Measurements from ENCODE around the gene GAK. TPM values are rescaled to one million over a fixed set of nuclear protein-coding genes. Genes with fewer than 3 reads are reported as not detected.

The GAK gene
- total RNA-seq, 1 donor from 2014 or later: 147 TPM

DNA sequence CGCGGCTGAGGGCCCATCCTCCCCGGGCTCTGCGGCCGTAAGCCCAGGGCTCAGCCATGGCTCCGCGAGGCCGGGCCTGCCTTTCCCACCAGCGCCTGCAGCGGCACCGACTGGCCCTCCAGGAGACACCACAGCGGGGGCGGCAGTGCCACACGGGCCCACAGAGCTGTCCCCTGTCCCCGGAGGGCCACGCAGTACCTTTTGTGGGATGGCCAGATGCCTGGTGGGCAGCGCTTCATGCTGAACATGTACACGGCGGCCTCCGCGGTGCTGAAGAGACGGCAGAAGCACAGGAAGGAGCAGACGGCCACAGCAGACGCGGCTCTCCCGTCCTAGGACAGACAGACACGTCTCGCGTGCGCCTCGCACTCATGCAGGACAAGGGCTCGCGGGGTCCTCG, 50.4 kb downstream of the GAK start:
- no peaks in the 10 kb centered on the region for H3K9me3 Mint-ChIP-seq
- H3K36me3 Mint-ChIP-seq (ENCODE audit: low read depth): peaks cover 41% of the 10 kb centered on the region
- H3K4me1 Mint-ChIP-seq: peaks cover 27% of the 10 kb centered on the region
- H3K4me3 Mint-ChIP-seq: no peak overlapping the region
- intact Hi-C loops (cut with micrococcal nuclease): loop anchor here (5.0 kb wide), 1 partner anchor 139 kb away; no protein-coding TSS in a partner anchor
- peak overlapping the region; percentile 36 for H3K27ac Mint-ChIP-seq
- H3K27me3 Mint-ChIP-seq: no peaks in the 10 kb centered on the region
- no peak for DNase-seq

GRCh38 chr4:880684-881405, 51.3 kb downstream of the GAK start:
- Mint-ChIP-seq H3K27me3 (no peaks in the 10 kb centered on the region), H3K27ac (peak overlapping the region; percentile 97), H3K9me3 (no peaks in the 10 kb centered on the region), H3K4me3 (peak overlapping the region; percentile 82), H3K4me1 (peaks cover 27% of the 10 kb centered on the region), H3K36me3 (ENCODE audit: low read depth) (peaks cover 45% of the 10 kb centered on the region)
- intact Hi-C loops (cut with micrococcal nuclease): loop anchor here (5.0 kb wide), 1 partner anchor 139 kb away; no protein-coding TSS in a partner anchor
- no peak for DNase-seq

DNA sequence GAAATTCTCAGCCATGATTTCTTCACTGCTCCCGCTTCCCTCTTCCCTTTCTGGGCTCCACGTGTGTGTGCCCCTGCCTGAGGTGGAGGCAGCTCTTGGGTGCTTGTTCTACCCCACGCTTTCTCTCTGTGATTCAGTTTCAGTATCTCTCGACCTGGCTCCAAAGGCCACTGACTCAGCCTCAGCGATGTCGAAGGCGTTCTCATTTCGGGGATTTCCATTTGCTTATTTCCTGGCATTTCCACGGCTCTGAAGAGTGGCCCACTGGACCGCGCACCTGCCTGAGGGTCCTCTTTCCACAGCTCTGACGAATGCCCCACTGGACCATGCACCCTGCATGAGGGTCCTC, 52.4 kb downstream of the GAK start:
- Mint-ChIP-seq H3K4me1 (peaks cover 28% of the 10 kb centered on the region), H3K4me3 (peak overlapping the region; percentile 82), H3K36me3 (ENCODE audit: low read depth) (peaks cover 53% of the 10 kb centered on the region), H3K9me3 (no peaks in the 10 kb centered on the region), H3K27ac (peak overlapping the region; percentile 97), H3K27me3 (no peaks in the 10 kb centered on the region)
- intact Hi-C loops (cut with micrococcal nuclease): loop anchor here (1.0 to 5.0 kb wide), 7 partner anchors 45 to 137 kb away; partner anchors contain the start of genes CPLX1, DGKQ, GAK and IDUA
- peak; percentile 88 for DNase-seq

DNA sequence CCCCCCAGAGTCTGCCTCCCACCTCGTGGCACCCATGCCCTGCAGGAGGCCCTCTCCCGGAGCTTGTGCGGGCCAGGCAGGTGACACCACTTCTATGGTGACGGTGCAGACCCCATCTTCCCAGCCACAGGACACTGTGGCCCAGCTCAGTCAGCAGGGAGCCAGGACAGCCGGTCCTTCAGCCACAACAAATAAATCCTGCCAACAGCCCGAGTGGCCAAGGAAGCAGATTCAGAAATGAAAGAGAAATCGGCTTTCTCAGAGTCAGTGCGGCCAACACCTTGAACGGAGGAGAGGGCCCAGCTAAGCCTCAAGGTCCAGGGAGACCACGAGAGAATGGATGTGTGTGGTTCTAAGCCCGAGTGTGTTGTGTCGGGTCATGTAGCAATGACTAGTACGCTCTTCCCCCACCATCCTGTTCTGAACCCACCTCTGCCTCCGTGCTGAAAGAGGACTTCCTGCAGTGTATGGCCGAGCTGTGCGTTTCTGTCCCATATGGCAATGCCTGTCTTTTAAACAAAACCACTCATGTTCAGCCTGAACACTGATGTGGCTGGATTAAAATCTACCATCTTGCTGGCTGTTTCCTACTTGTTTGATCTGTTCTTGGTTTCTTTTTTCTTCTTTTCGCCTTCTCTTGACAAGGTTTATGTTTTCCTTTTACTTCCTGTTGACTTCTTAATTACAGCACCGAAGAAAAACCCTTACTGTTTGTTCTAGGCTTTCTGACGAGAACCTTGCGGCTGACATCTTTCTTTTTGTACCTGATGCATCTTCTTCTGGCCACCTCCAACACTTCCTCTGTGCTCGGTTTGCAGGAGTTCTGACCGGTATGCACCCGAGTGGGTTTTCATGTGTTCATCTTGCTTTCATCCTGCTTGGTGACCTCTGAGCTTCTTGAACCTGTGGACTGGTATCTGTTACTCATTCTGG, 53.1 kb downstream of the GAK start:
- peak overlapping the region; percentile 97 for H3K27ac Mint-ChIP-seq
- peaks cover 29% of the 10 kb centered on the region for H3K4me1 Mint-ChIP-seq
- intact Hi-C loops (cut with micrococcal nuclease): loop anchor here (1.0 to 5.0 kb wide), 6 partner anchors 45 to 108 kb away; partner anchors contain the start of genes CPLX1, DGKQ, GAK and IDUA
- no peaks in the 10 kb centered on the region for H3K27me3 Mint-ChIP-seq
- H3K4me3 Mint-ChIP-seq: peak overlapping the region; percentile 82
- peaks cover 57% of the 10 kb centered on the region for H3K36me3 Mint-ChIP-seq (ENCODE audit: low read depth)
- peak; percentile 83 for DNase-seq
- H3K9me3 Mint-ChIP-seq: no peaks in the 10 kb centered on the region

- no peak for DNase-seq
- peak overlapping the region; percentile 38 for H3K27ac Mint-ChIP-seq
- no peak overlapping the region for H3K4me3 Mint-ChIP-seq
- H3K27me3 Mint-ChIP-seq: no peaks in the 10 kb centered on the region
- H3K9me3 Mint-ChIP-seq: no peaks in the 10 kb centered on the region
- peaks cover 29% of the 10 kb centered on the region for H3K4me1 Mint-ChIP-seq
- peaks cover 65% of the 10 kb centered on the region for H3K36me3 Mint-ChIP-seq (ENCODE audit: low read depth)
- intact Hi-C loops (cut with micrococcal nuclease): loop anchor here (5.0 kb wide), 1 partner anchor 95 kb away; no protein-coding TSS in a partner anchor
Measured at GRCh38 chr4:877502-877901, 54.6 kb downstream of the GAK start.

DNA sequence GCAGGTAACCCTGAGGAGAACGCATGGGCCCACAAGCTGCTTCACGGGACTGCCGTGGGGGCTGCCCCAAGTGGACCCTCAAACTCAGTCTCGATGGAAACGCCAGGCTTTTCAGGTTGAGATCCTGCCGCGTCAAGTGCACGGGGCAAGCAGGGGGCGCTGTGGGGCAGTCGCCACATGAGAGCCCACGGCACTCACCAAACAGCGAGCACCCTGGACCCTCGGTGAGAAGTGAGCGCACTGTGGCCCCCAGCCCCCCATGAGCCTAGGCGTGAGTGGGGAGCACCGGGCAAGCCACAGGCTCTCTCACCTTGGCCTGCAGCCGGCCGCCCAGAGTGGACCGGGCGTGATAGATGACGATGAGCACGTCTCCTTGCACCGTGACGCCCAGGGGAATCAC, 55.3 kb downstream of the GAK start:
- no peak overlapping the region for H3K4me3 Mint-ChIP-seq
- intact Hi-C loops (cut with micrococcal nuclease): loop anchor here (5.0 kb wide), 1 partner anchor 94 kb away; no protein-coding TSS in a partner anchor

GRCh38 chr4:875818-876423, 56.2 kb downstream of the GAK start:
- H3K9me3 Mint-ChIP-seq: no peaks in the 10 kb centered on the region
- no peak for DNase-seq
- peaks cover 69% of the 10 kb centered on the region for H3K36me3 Mint-ChIP-seq (ENCODE audit: low read depth)
- H3K4me1 Mint-ChIP-seq: peaks cover 29% of the 10 kb centered on the region
- H3K27ac Mint-ChIP-seq: no peak overlapping the region
- H3K27me3 Mint-ChIP-seq: no peaks in the 10 kb centered on the region
- intact Hi-C loops (cut with micrococcal nuclease): loop anchor here (5.0 kb wide), 1 partner anchor 94 kb away; no protein-coding TSS in a partner anchor
- H3K4me3 Mint-ChIP-seq: no peak overlapping the region

More for the DNA sequence above, 55.3 kb downstream of the GAK start:
- Mint-ChIP-seq H3K36me3 (ENCODE audit: low read depth) (peaks cover 65% of the 10 kb centered on the region), H3K4me1 (peaks cover 29% of the 10 kb centered on the region), H3K27me3 (no peaks in the 10 kb centered on the region), H3K9me3 (no peaks in the 10 kb centered on the region), H3K27ac (peak overlapping the region; percentile 38)
- no peak for DNase-seq

GRCh38 chr4:874971-875817, 56.9 kb downstream of the GAK start:
- intact Hi-C loops (cut with micrococcal nuclease): loop anchor here (5.0 kb wide), 1 partner anchor 93 kb away; no protein-coding TSS in a partner anchor
- H3K4me1 Mint-ChIP-seq: peaks cover 25% of the 10 kb centered on the region
- peaks cover 72% of the 10 kb centered on the region for H3K36me3 Mint-ChIP-seq (ENCODE audit: low read depth)
- H3K9me3 Mint-ChIP-seq: no peaks in the 10 kb centered on the region
- H3K27me3 Mint-ChIP-seq: no peaks in the 10 kb centered on the region
- no peak overlapping the region for H3K4me3 Mint-ChIP-seq
- no peak overlapping the region for H3K27ac Mint-ChIP-seq
- DNase-seq: no peak

DNA sequence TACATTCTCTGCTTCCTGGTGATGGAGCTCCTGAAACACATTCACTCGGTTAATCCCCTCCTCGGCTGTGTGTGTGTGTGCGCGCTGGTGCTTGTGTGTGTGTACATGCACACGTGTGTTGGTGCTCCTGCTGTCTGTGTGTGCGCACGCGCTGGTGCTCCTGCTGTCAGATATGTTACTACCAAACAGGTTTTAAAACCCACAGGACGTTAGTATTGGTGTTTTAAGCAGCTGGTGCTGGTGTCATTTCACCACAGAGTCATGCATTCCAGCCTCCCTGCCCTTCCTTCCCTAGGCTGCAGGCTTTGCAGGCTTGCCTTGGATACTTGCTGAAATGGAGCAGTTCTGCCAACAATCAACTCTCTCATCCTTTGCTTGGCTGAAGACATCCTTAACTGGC, 58.1 kb downstream of the GAK start:
- DNase-seq: no peak
- Mint-ChIP-seq H3K27ac (no peak overlapping the region), H3K27me3 (no peaks in the 10 kb centered on the region), H3K36me3 (ENCODE audit: low read depth) (peaks cover 72% of the 10 kb centered on the region), H3K4me1 (peaks cover 14% of the 10 kb centered on the region), H3K9me3 (peaks cover 4% of the 10 kb centered on the region), H3K4me3 (no peak overlapping the region)
- intact Hi-C loops (cut with micrococcal nuclease): no loop called here

DNA sequence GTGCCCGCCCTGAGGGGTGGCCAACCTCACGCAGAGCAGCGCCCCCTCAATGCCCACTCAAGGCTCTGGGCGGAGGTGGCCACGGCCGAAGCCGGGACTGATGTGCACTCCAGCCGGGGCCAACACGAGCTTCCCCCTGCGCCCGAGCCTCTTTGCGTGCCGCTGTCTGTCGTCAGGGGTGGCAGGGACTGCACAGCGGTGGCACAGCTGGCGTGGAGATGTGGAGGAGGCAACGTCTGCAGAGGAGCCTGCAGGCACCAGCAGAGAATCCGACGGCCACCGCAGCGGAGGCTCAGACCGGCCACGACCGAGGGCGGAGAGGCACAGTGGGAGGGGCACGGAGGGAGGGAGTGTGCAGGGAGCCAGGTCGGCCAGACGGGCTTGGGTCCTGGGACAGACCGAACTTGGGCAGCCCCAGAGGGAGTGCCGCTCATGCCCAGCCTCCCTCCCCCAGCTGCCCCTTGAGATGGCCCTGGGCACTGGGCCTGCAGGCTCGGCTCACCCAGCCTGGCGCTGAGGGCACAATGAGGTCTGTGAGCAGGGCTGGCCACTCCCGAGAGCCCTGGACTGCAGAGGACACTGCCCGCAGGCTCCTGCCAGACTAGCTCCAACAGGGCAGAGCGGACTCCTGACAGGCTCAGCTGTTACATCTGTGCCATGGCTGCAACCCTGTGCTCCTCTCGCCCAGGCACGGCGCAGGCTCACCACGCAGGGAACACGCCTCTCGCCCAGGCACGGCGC, 59.7 kb downstream of the GAK start:
- Mint-ChIP-seq H3K36me3 (ENCODE audit: low read depth) (peaks cover 67% of the 10 kb centered on the region), H3K27me3 (no peaks in the 10 kb centered on the region), H3K9me3 (peaks cover 4% of the 10 kb centered on the region), H3K27ac (no peak overlapping the region), H3K4me1 (peaks cover 2% of the 10 kb centered on the region), H3K4me3 (no peak overlapping the region)
- intact Hi-C loops (cut with micrococcal nuclease): no loop called here
- no peak for DNase-seq

DNA sequence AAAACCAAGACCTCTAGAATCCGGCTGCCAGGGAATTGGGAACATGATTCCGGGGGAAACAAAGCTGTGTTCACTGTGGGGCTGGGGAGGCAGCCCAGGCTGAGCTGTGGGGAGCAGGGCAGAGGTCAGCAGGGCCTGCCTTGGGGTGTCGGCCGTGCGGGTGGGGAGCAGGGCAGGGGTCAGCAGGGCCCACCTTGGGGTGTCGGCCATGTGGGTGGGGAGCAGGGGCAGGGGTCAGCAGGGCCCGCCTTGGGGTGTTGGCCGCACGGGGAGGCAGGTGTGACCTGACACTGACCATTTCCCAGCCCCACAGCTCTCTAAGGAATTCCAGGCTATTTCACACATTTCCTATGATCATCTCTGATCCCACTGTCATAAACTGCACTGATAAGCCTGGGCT, 60.6 kb downstream of the GAK start:
- peaks cover 63% of the 10 kb centered on the region for H3K36me3 Mint-ChIP-seq (ENCODE audit: low read depth)
- DNase-seq: no peak
- peaks cover 2% of the 10 kb centered on the region for H3K4me1 Mint-ChIP-seq
- H3K9me3 Mint-ChIP-seq: peaks cover 4% of the 10 kb centered on the region
- no peak overlapping the region for H3K4me3 Mint-ChIP-seq
- intact Hi-C loops (cut with micrococcal nuclease): no loop called here
- no peaks in the 10 kb centered on the region for H3K27me3 Mint-ChIP-seq
- H3K27ac Mint-ChIP-seq: no peak overlapping the region

- intact Hi-C loops (cut with micrococcal nuclease): no loop called here
- no peak for DNase-seq
- Mint-ChIP-seq H3K9me3 (peaks cover 4% of the 10 kb centered on the region), H3K27ac (no peak overlapping the region), H3K4me1 (peaks cover 2% of the 10 kb centered on the region), H3K36me3 (ENCODE audit: low read depth) (peaks cover 62% of the 10 kb centered on the region), H3K27me3 (no peaks in the 10 kb centered on the region), H3K4me3 (no peak overlapping the region)
Measured at GRCh38 chr4:870951-871350, 61.2 kb downstream of the GAK start.
